Endodermal cell (in vitro differentiated cells): ENCODE results near the gene PLEKHA6. TPM values are rescaled to one million over a fixed set of nuclear protein-coding genes. Genes with fewer than 3 reads are reported as not detected.

Source experiments
- DNase-seq: peaks from one replicate; pipeline ENCODE4 v3.0.0-alpha.2; 2017
- H3K27ac ChIP-seq: 2 replicates; pipeline ENCODE4 v1.5.1; 2013; ENCODE audit warnings: mild to moderate bottlenecking, low read depth, low read length, moderate library complexity
- H3K27me3 ChIP-seq: 2 replicates; pipeline ENCODE4 v1.6.1; 2013; ENCODE audit warnings: mild to moderate bottlenecking, low read length, moderate library complexity; ENCODE audit not compliant: insufficient read depth, control insufficient read depth, poor library complexity, severe bottlenecking
- H3K36me3 ChIP-seq: 2 replicates; pipeline ENCODE4 v1.7.0; 2013; ENCODE audit warnings: mild to moderate bottlenecking, low read length, moderate library complexity; ENCODE audit not compliant: control insufficient read depth, insufficient read depth
- H3K4me1 ChIP-seq: one replicate; pipeline ENCODE4 v1.7.0; 2013; ENCODE audit warnings: low read length; ENCODE audit not compliant: control insufficient read depth, insufficient read depth
- H3K4me3 ChIP-seq: 2 replicates; pipeline ENCODE4 v1.5.1; 2013; ENCODE audit warnings: mild to moderate bottlenecking, low read length, moderate library complexity
- H3K9ac ChIP-seq: 2 replicates; pipeline ENCODE4 v1.6.1; 2013; ENCODE audit warnings: mild to moderate bottlenecking, low read length, moderate library complexity; ENCODE audit not compliant: poor library complexity, severe bottlenecking; ENCODE audit errors: extremely low read depth
- H3K9me3 ChIP-seq: 2 replicates; pipeline ENCODE4 v1.6.1; 2013; ENCODE audit warnings: mild to moderate bottlenecking, low read length, moderate library complexity; ENCODE audit not compliant: control insufficient read depth
- H3K27ac Mint-ChIP-seq: 2 replicates; pipeline ENCODE4 v1.8.0; 2020; ENCODE audit warnings: mixed read lengths
- H3K27me3 Mint-ChIP-seq: 2 replicates; pipeline ENCODE4 v1.8.0; 2021; ENCODE audit warnings: mild to moderate bottlenecking, mixed read lengths; ENCODE audit not compliant: insufficient read depth
- H3K36me3 Mint-ChIP-seq: 2 replicates; pipeline ENCODE4 v1.8.0; 2020; ENCODE audit warnings: low read depth, mixed read lengths
- H3K4me1 Mint-ChIP-seq: 2 replicates; pipeline ENCODE4 v1.8.0; 2020; ENCODE audit warnings: mixed read lengths
- H3K4me3 Mint-ChIP-seq: 2 replicates; pipeline ENCODE4 v1.8.0; 2020; ENCODE audit warnings: mild to moderate bottlenecking, moderate library complexity, mixed read lengths
- H3K9me3 Mint-ChIP-seq: 2 replicates; pipeline ENCODE4 v1.8.0; 2020; ENCODE audit warnings: mild to moderate bottlenecking, mixed read lengths
- CTCF ChIP-seq: fragments of 200-600 bp; sonication (generic); conservative IDR thresholded peaks from 2 replicates; pipeline ENCODE4 v1.5.0; 2021; ENCODE audit warnings: antibody characterized with exemption, mild to moderate bottlenecking
- WGBS, 2 experiments: methylation state at CpG; one replicate each; pipeline versions ENCODE4 v1.1.5 to v1.1.7; 2013; ENCODE audit warnings: missing lambda C conversion rate in 2 of 2, mixed read lengths in 1 of 2; ENCODE audit not compliant: insufficient coverage in 1 of 2, insufficient read length in 1 of 2; 5-methylcytosine and 5-hydroxymethylcytosine counted together
- total RNA-seq, 2 donors: library from RNA; stranded (reverse); fragmentation: NEBNext Ultra II Directional in 1 of 2; extraction: Animal tissue kit (Norgen Biotek cat#: 25700) in 1 of 2; gene quantifications; 2 replicates in 1 of 2; 3 replicates in 1 of 2; pipeline ENCODE4 v1.2.1, GENCODE V29; 2021

PLEKHA6 gene
- total RNA-seq, 2 donors from 2014 or later = 37.0 to 43.3 TPM

GRCh38 chr1:204408602-204409001 lies 48.9 kb upstream of the PLEKHA6 start:
- H3K4me3 Mint-ChIP-seq = peak overlapping the region; percentile 96
- H3K27ac Mint-ChIP-seq = peak overlapping the region; percentile 4
- Histone ChIP-seq H3K9ac (peak overlapping the region; percentile 95), H3K9me3 (no peaks in the 10 kb centered on the region), H3K4me3 (peak overlapping the region; percentile 96), H3K27ac (no peak overlapping the region), H3K36me3 (peaks cover 53% of the 10 kb centered on the region), H3K27me3 (no peaks in the 10 kb centered on the region), H3K4me1 (no peaks in the 10 kb centered on the region)
- no peak for DNase-seq
- peaks cover 6% of the 10 kb centered on the region for H3K4me1 Mint-ChIP-seq
- no peak for TF ChIP-seq CTCF
- 0 to 17% methylated on average over 1 of the region's 1 CpG for WGBS, 2 experiments
- peaks cover 41% of the 10 kb centered on the region for H3K36me3 Mint-ChIP-seq
- H3K9me3 Mint-ChIP-seq = no peaks in the 10 kb centered on the region
- no peaks in the 10 kb centered on the region for H3K27me3 Mint-ChIP-seq

GRCh38 chr1:204408074-204408507 lies 48.4 kb upstream of the PLEKHA6 start:
- Histone ChIP-seq H3K27me3 (no peaks in the 10 kb centered on the region), H3K9ac (peak overlapping the region; percentile 95), H3K36me3 (peaks cover 57% of the 10 kb centered on the region), H3K9me3 (no peaks in the 10 kb centered on the region), H3K4me1 (no peaks in the 10 kb centered on the region), H3K4me3 (peak overlapping the region; percentile 96), H3K27ac (no peak overlapping the region)
- Mint-ChIP-seq H3K4me3 (peak overlapping the region; percentile 96), H3K36me3 (peaks cover 42% of the 10 kb centered on the region), H3K4me1 (peaks cover 6% of the 10 kb centered on the region), H3K9me3 (no peaks in the 10 kb centered on the region), H3K27me3 (no peaks in the 10 kb centered on the region), H3K27ac (peak overlapping the region; percentile 4)
- 6% methylated on average over 2 of the region's 2 CpGs; no CpG with 5 or more reads in 1 of the 2 experiments for WGBS, 2 experiments
- no peak for DNase-seq
- TF ChIP-seq CTCF = no peak

- no peaks in the 10 kb centered on the region for H3K27me3 ChIP-seq
- Mint-ChIP-seq H3K27ac (no peak overlapping the region), H3K4me1 (peaks cover 6% of the 10 kb centered on the region), H3K9me3 (no peaks in the 10 kb centered on the region), H3K27me3 (no peaks in the 10 kb centered on the region), H3K36me3 (peaks cover 42% of the 10 kb centered on the region), H3K4me3 (peak overlapping the region; percentile 96)
- H3K27ac ChIP-seq = no peak overlapping the region
- H3K36me3 ChIP-seq = peaks cover 63% of the 10 kb centered on the region
- no peak for TF ChIP-seq CTCF
- no peak for DNase-seq
- peak overlapping the region; percentile 96 for H3K4me3 ChIP-seq
- H3K4me1 ChIP-seq = no peaks in the 10 kb centered on the region
- WGBS, 2 experiments = 0 to 12% methylated on average over 1 to 3 of the region's 3 CpGs
- H3K9ac ChIP-seq = peak overlapping the region; percentile 95
- H3K9me3 ChIP-seq = no peaks in the 10 kb centered on the region
Measured at GRCh38 chr1:204407295-204407971, 47.7 kb upstream of the PLEKHA6 start.
